GM10248 (cell line): ENCODE results near the gene CACNA1I.

Experiments used
- CTCF ChIA-PET: fragments of 300-600 bp; sonication (Branson Sonifier 250); formaldehyde crosslinking; extraction: SDS; loops from one replicate; lab custom pipeline; 2021; ENCODE audit warnings: antibody characterized with exemption; lab: Yijun Ruan, JAX
- POLR2A ChIA-PET: fragments of 350-650 bp; sonication (Branson Sonifier 250); formaldehyde crosslinking; extraction: SDS; loops from one replicate; lab custom pipeline; 2020; ENCODE audit warnings: antibody characterized with exemption; lab: Yijun Ruan, JAX
- DNase-seq: peaks from one replicate; pipeline ENCODE4 v3.0.0; 2012; ENCODE audit errors: extremely low spot score
- CTCF ChIP-seq: IDR thresholded peaks from 2 replicates; pipeline ENCODE4 v1.5.1; 2012; ENCODE audit warnings: mild to moderate bottlenecking, low read depth; ENCODE audit errors: extremely low read depth, missing control alignments, control extremely low read depth

CACNA1I gene

GRCh38 chr22:39529487-39529851 lies 41.1 kb upstream of the CACNA1I start:
- DNase-seq: no peak
- no peak for TF ChIP-seq CTCF
- CTCF ChIA-PET: interaction anchor here (0.7 to 6.1 kb wide), 44 partner anchors 9 to 660 kb away, joined by 3 to 115 read pairs (median 6); partner anchors contain the start of genes ATF4, MIEF1, RPL3 and TAB1
- POLR2A ChIA-PET: interaction anchor here (1.1 to 4.9 kb wide), 3 partner anchors 8 to 211 kb away, joined by 5 to 35 read pairs (median 25); partner anchors contain the start of genes ATF4 and RPL3

GRCh38 chr22:39530116-39530515 lies 40.4 kb upstream of the CACNA1I start:
- TF ChIP-seq CTCF: no peak
- no peak for DNase-seq
- ChIA-PET CTCF (interaction anchor here (0.8 to 6.1 kb wide), 14 partner anchors 10 to 761 kb away, joined by 3 to 115 read pairs (median 12); partner anchors contain the start of genes ATF4, RPL3 and TAB1), POLR2A (interaction anchor here (4.9 kb wide), 1 partner anchor 212 kb away, joined by 35 read pairs; the partner anchor contains the start of gene RPL3)

- no peak for DNase-seq
- ChIA-PET CTCF (interaction anchor here (0.8 to 6.1 kb wide), 8 partner anchors 10 to 762 kb away, joined by 3 to 115 read pairs (median 36); partner anchors contain the start of genes ATF4 and RPL3), POLR2A (interaction anchor here (0.7 to 4.9 kb wide), 4 partner anchors 10 to 513 kb away, joined by 3 to 35 read pairs (median 6); partner anchors contain the start of genes ATF4 and RPL3)
- no peak for TF ChIP-seq CTCF
Observed at GRCh38 chr22:39530692-39531331, 39.7 kb upstream of the CACNA1I start.

- TF ChIP-seq CTCF: no peak
- CTCF ChIA-PET: interaction anchor here (0.7 to 16.2 kb wide), 6 partner anchors 18 to 498 kb away, joined by 3 to 419 read pairs (median 42); no protein-coding TSS in a partner anchor
- POLR2A ChIA-PET: interaction anchor here (0.7 to 1.9 kb wide), 4 partner anchors 10 to 512 kb away, joined by 3 to 11 read pairs (median 8); partner anchors contain the start of genes ATF4 and RPL3
- DNase-seq: peak; percentile 96
Observed at GRCh38 chr22:39532215-39533073, 38.1 kb upstream of the CACNA1I start, which contains the start of gene RPS19BP1. RPS19BP1 (minus strand) TSS chr22:39532748; CDS start chr22:39532738, 10 bp downstream.

GRCh38 chr22:39534092-39534506 lies 36.5 kb upstream of the CACNA1I start:
- DNase-seq: no peak
- TF ChIP-seq CTCF: no peak
- ChIA-PET CTCF (interaction anchor here (0.8 to 16.2 kb wide), 21 partner anchors 9 to 1112 kb away, joined by 3 to 419 read pairs (median 4); partner anchors contain the start of gene MIEF1), POLR2A (no interaction called here)
